HepG2 (cell line): ENCODE results near the gene CUL9. TPM values are rescaled to one million over a fixed set of nuclear protein-coding genes. Genes with fewer than 3 reads are reported as not detected.

Experiments used
- ATAC-seq: fragments of 200-7000 bp; cut with Tn5 transposase; 3 replicates; pipeline ENCODE4 v1.9.1; 2020; ENCODE audit warnings: mild to moderate bottlenecking, moderate library complexity
- BruUV-seq: library from RNA; stranded (reverse); fragments of 400-500 nt; replicated peaks from 2 replicates; lab custom pipeline; 2021; lab: Mats Ljungman, UMichigan
- CTCF ChIA-PET: fragments of 300-600 bp; formaldehyde crosslinking; extraction: SDS; loops from one replicate; lab custom pipeline; 2021; ENCODE audit warnings: low total read pairs, inconsistent platforms, low intra/inter-chr PET ratio; lab: Yijun Ruan, JAX
- POLR2A ChIA-PET: fragments of 350-600 bp; sonication (Branson Sonifier 250); formaldehyde crosslinking; loops from one replicate; lab custom pipeline; 2020; ENCODE audit warnings: antibody characterized with exemption, inconsistent platforms; lab: Yijun Ruan, JAX
- DNase-seq: peaks from one replicate; pipeline ENCODE4 v3.0.0-alpha.2; 2015; ENCODE audit warnings: low spot score
- FAIRE-seq: peaks from 3 replicates; lab custom pipeline; 2011; peaks lifted over from hg19 to GRCh38; lab: Jason Lieb, UNC
- H2AFZ ChIP-seq: one replicate; pipeline ENCODE4 v1.6.1; 2011; ENCODE audit warnings: low read length, inconsistent platforms
- H3K27ac ChIP-seq: fragments of 300-600 bp; 3 replicates; pipeline ENCODE4 v1.8.0; 2011; ENCODE audit warnings: mixed run types, mild to moderate bottlenecking, mixed read lengths, low read length, inconsistent platforms; ENCODE audit not compliant: insufficient read depth; ENCODE audit errors: extremely low read length
- H3K27me3 ChIP-seq, 2 experiments: fragments of 200-600 bp in 1 of 2; 2 replicates in 1 of 2; 3 replicates in 1 of 2; pipeline versions ENCODE4 v1.6.0 to v1.8.0; 2011; ENCODE audit warnings: low read length in 2 of 2, mild to moderate bottlenecking in 2 of 2, moderate library complexity in 2 of 2, inconsistent platforms in 1 of 2; ENCODE audit not compliant: insufficient read depth in 2 of 2, control insufficient read depth in 1 of 2
- H3K36me3 ChIP-seq, 2 experiments: fragments of 200-600 bp in 1 of 2; replicated peaks in 1 of 2; 2 replicates in 1 of 2; 3 replicates in 1 of 2; pipeline versions ENCODE4 v1.5.1 to v1.8.0; 2011; ENCODE audit warnings: low read length in 2 of 2, inconsistent platforms in 1 of 2; ENCODE audit not compliant: insufficient read depth in 2 of 2, control insufficient read depth in 1 of 2
- H3K4me1 ChIP-seq: 2 replicates; pipeline ENCODE4 v1.5.1; 2012; ENCODE audit warnings: low read length, inconsistent platforms; ENCODE audit not compliant: insufficient read depth
- H3K4me2 ChIP-seq: 2 replicates; pipeline ENCODE4 v1.6.0; 2011; ENCODE audit warnings: low read depth, low read length, inconsistent platforms
- H3K4me3 ChIP-seq, 3 experiments: fragments of 200-600 bp in 1 of 3; sonication (generic), shearing (Covaris generic) in 1 of 3; replicated peaks in 1 of 3; 2 replicates each; pipeline ENCODE4 v1.5.1; 2011 to 2016; ENCODE audit warnings: low read length in 3 of 3, inconsistent platforms in 2 of 3, low read depth in 2 of 3, mild to moderate bottlenecking in 2 of 3, control low read depth in 1 of 3, mixed read lengths in 1 of 3; ENCODE audit not compliant: insufficient read depth in 1 of 3
- H3K79me2 ChIP-seq: one replicate; pipeline ENCODE4 v1.6.1; 2011; ENCODE audit warnings: low read length, inconsistent platforms; ENCODE audit not compliant: insufficient read depth
- H3K9ac ChIP-seq: 2 replicates; pipeline ENCODE4 v1.6.0; 2011; ENCODE audit warnings: mild to moderate bottlenecking, low read depth, low read length, inconsistent platforms; ENCODE audit not compliant: insufficient read depth
- H3K9me3 ChIP-seq: 2 replicates; pipeline ENCODE4 v1.5.1; 2012; ENCODE audit warnings: mild to moderate bottlenecking, low read length
- H4K20me1 ChIP-seq: 2 replicates; pipeline ENCODE4 v1.6.0; 2011; ENCODE audit warnings: inconsistent platforms, mild to moderate bottlenecking, low read length, moderate library complexity; ENCODE audit not compliant: insufficient read depth
- MLLT10 ChIP-seq: sonication (generic); formaldehyde crosslinking; IDR thresholded peaks from 2 replicates; pipeline ENCODE4 v1.4.0; 2020; ENCODE audit warnings: missing genetic modification reagents
- ZFY ChIP-seq: sonication (generic); formaldehyde crosslinking; IDR thresholded peaks from 2 replicates; pipeline ENCODE4 v1.4.0; 2020; ENCODE audit warnings: missing genetic modification reagents
- ZNF674 ChIP-seq: sonication (generic); formaldehyde crosslinking; IDR thresholded peaks from 2 replicates; pipeline ENCODE4 v1.5.0; 2020; ENCODE audit warnings: low read depth, mild to moderate bottlenecking, missing genetic modification reagents
- WGBS: methylation state at CpG from one replicate; pipeline ENCODE4 v1.1.6; 2017; ENCODE audit warnings: low lambda C conversion rate; 5-methylcytosine and 5-hydroxymethylcytosine counted together
- in situ Hi-C: cut with HindIII; loops from 2 replicates; pipeline ENCODE4 v1.10.0; 2017; ENCODE audit warnings: low pct_unique_long_range_greater_than_20kb; ENCODE audit not compliant: extremely low pct_ligation_motif_present
- intact Hi-C: fragments of 100-400 bp; cut with micrococcal nuclease; formaldehyde crosslinking; loops from one replicate; pipeline ENCODE4 v1.10.0; 2022; ENCODE audit not compliant: unreplicated experiment
- polyA plus RNA-seq, 8 experiments: library from polyadenylated mRNA; depleted of rRNA in 3 of 8; stranded (reverse) in 7 of 8; unstranded in 1 of 8; fragments of >200 nt; fragmentation: Illumina TruSeq in 4 of 8; extraction: Trizol in 4 of 8; gene quantifications; 2 replicates each; pipeline versions ENCODE4 v1.2.1 to v1.2.3, GENCODE V29; 2011 to 2016; ENCODE audit warnings: low read depth in 4 of 8, missing spikeins in 1 of 8, mixed read lengths in 1 of 8; ENCODE audit not compliant: insufficient read depth in 1 of 8
- total RNA-seq, 5 experiments: library from RNA; depleted of rRNA; stranded (reverse); fragments of >200 nt; fragmentation: Illumina TruSeq; extraction: Trizol; gene quantifications; 2 replicates each; pipeline ENCODE4 v1.2.3, GENCODE V29; 2016; ENCODE audit warnings: low read depth in 1 of 5
- TF ChIP-seq, protein P1 (sequence below): sonication (generic); formaldehyde crosslinking; IDR thresholded peaks from 2 replicates; pipeline ENCODE4 v1.8.0; 2022; ENCODE audit warnings: missing genetic modification reagents, mild to moderate bottlenecking, borderline replicate concordance
- TF ChIP-seq, protein P2 (sequence below): sonication (generic); formaldehyde crosslinking; IDR thresholded peaks from 2 replicates; pipeline ENCODE4 v1.5.1; 2020; ENCODE audit warnings: mild to moderate bottlenecking, missing genetic modification reagents, moderate library complexity
- TF ChIP-seq, protein P3 (sequence below), 2 experiments: sonication (generic) in 1 of 2; formaldehyde crosslinking in 1 of 2; IDR thresholded peaks; 2 replicates each; pipeline versions ENCODE4 v1.4.0 to v1.6.1; 2016 to 2020; ENCODE audit warnings: borderline replicate concordance in 1 of 2, low read depth in 1 of 2, mild to moderate bottlenecking in 1 of 2, missing genetic modification reagents in 1 of 2
- TF ChIP-seq, protein P4 (sequence below): sonication (generic); formaldehyde crosslinking; IDR thresholded peaks from 2 replicates; pipeline ENCODE4 v1.4.0; 2020; ENCODE audit warnings: missing genetic modification reagents, borderline replicate concordance

The CUL9 gene
- total and polyA plus RNA-seq, 2 of the 13 experiments (the other 11 are each of a cell fraction or from before 2014, with no cell fraction given), result 11.4 to 13.7 TPM

DNA sequence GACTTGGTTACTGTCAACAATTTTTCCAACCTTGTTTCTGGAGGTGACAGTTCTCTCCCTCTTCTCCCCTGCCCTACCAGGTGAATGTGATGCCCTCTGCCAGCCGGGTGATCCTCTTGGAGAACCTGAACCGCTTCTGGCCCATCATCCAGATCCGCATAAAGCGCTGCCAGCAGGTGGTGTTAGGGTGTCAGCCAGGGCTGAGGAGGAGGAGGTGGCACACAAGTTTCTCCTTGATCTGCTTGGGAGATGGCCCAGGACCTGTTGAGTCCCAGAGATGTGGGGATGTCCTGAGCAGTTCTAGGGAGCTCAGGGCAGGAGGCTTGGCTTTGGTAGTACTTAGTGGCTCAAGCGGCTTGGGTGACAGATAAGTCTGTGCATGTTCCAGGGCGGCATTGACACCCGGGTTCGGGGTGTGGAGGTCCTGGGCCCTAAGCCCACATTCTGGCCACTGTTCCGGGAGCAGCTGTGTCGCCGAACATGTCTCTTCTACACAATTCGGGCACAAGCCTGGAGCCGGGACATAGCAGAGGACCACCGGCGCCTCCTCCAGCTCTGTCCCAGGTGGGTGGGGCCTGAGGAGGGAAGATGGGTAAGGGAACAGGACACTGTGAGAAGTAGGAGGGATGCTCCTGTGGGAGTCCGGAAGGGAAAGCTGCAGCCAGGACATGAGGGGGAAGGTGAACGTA, 21.2 kb downstream of the CUL9 start:
- no peaks in the 10 kb centered on the region for H3K9me3 ChIP-seq
- ChIA-PET CTCF (no interaction called here), POLR2A (no interaction called here)
- H4K20me1 ChIP-seq, result no peaks in the 10 kb centered on the region
- no peak overlapping the region for H3K27ac ChIP-seq
- H3K4me1 ChIP-seq, result 0 out of 2 replicates have a peak, but pooled peaks cover 5% of the 10 kb centered on the region
- DNase-seq (no peak), ATAC-seq (no peak), FAIRE-seq (no peak)
- no peak overlapping the region for H3K9ac ChIP-seq
- no TSS peak for BruUV-seq
- no peaks in the 10 kb centered on the region for H3K27me3 ChIP-seq
- no peak overlapping the region for H3K4me3 ChIP-seq
- H2AFZ ChIP-seq, result no peak overlapping the region
- whole genome bisulfite sequencing, result 92% methylated on average over 16 of the region's 17 CpGs
- in situ Hi-C loops (no loop called here), intact Hi-C loops (no loop called here)
- no peak overlapping the region for H3K4me2 ChIP-seq
- H3K79me2 ChIP-seq, result no peaks in the 10 kb centered on the region
- peaks cover 0 to 2% of the 10 kb centered on the region in 2 experiments; a peak in 2 of 5 replicates for H3K36me3 ChIP-seq
- no peak for TF ChIP-seq ZNF674 (CRISPR knock-in tag)
- TF ChIP-seq ZFY, result no peak
- TF ChIP-seq, protein P1, sequence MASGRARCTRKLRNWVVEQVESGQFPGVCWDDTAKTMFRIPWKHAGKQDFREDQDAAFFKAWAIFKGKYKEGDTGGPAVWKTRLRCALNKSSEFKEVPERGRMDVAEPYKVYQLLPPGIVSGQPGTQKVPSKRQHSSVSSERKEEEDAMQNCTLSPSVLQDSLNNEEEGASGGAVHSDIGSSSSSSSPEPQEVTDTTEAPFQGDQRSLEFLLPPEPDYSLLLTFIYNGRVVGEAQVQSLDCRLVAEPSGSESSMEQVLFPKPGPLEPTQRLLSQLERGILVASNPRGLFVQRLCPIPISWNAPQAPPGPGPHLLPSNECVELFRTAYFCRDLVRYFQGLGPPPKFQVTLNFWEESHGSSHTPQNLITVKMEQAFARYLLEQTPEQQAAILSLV (CRISPR knock-in tag), result no peak
- TF ChIP-seq MLLT10 (CRISPR knock-in tag), result no peak
- TF ChIP-seq, protein P2, sequence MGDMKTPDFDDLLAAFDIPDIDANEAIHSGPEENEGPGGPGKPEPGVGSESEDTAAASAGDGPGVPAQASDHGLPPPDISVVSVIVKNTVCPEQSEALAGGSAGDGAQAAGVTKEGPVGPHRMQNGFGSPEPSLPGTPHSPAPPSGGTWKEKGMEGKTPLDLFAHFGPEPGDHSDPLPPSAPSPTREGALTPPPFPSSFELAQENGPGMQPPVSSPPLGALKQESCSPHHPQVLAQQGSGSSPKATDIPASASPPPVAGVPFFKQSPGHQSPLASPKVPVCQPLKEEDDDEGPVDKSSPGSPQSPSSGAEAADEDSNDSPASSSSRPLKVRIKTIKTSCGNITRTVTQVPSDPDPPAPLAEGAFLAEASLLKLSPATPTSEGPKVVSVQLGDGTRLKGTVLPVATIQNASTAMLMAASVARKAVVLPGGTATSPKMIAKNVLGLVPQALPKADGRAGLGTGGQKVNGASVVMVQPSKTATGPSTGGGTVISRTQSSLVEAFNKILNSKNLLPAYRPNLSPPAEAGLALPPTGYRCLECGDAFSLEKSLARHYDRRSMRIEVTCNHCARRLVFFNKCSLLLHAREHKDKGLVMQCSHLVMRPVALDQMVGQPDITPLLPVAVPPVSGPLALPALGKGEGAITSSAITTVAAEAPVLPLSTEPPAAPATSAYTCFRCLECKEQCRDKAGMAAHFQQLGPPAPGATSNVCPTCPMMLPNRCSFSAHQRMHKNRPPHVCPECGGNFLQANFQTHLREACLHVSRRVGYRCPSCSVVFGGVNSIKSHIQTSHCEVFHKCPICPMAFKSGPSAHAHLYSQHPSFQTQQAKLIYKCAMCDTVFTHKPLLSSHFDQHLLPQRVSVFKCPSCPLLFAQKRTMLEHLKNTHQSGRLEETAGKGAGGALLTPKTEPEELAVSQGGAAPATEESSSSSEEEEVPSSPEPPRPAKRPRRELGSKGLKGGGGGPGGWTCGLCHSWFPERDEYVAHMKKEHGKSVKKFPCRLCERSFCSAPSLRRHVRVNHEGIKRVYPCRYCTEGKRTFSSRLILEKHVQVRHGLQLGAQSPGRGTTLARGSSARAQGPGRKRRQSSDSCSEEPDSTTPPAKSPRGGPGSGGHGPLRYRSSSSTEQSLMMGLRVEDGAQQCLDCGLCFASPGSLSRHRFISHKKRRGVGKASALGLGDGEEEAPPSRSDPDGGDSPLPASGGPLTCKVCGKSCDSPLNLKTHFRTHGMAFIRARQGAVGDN (CRISPR knock-in tag), result peak; percentile 23; the same call in 1 of the 2 replicates
- TF ChIP-seq, protein P3, sequence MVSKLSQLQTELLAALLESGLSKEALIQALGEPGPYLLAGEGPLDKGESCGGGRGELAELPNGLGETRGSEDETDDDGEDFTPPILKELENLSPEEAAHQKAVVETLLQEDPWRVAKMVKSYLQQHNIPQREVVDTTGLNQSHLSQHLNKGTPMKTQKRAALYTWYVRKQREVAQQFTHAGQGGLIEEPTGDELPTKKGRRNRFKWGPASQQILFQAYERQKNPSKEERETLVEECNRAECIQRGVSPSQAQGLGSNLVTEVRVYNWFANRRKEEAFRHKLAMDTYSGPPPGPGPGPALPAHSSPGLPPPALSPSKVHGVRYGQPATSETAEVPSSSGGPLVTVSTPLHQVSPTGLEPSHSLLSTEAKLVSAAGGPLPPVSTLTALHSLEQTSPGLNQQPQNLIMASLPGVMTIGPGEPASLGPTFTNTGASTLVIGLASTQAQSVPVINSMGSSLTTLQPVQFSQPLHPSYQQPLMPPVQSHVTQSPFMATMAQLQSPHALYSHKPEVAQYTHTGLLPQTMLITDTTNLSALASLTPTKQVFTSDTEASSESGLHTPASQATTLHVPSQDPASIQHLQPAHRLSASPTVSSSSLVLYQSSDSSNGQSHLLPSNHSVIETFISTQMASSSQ (IDR thresholded peaks at IDR 0.05; ENCODE audit: low read depth), result no peak
- TF ChIP-seq, protein P3 (CRISPR knock-in tag; IDR thresholded peaks at IDR 0.05; ENCODE audit: borderline replicate concordance), result no peak
- TF ChIP-seq, protein P4, sequence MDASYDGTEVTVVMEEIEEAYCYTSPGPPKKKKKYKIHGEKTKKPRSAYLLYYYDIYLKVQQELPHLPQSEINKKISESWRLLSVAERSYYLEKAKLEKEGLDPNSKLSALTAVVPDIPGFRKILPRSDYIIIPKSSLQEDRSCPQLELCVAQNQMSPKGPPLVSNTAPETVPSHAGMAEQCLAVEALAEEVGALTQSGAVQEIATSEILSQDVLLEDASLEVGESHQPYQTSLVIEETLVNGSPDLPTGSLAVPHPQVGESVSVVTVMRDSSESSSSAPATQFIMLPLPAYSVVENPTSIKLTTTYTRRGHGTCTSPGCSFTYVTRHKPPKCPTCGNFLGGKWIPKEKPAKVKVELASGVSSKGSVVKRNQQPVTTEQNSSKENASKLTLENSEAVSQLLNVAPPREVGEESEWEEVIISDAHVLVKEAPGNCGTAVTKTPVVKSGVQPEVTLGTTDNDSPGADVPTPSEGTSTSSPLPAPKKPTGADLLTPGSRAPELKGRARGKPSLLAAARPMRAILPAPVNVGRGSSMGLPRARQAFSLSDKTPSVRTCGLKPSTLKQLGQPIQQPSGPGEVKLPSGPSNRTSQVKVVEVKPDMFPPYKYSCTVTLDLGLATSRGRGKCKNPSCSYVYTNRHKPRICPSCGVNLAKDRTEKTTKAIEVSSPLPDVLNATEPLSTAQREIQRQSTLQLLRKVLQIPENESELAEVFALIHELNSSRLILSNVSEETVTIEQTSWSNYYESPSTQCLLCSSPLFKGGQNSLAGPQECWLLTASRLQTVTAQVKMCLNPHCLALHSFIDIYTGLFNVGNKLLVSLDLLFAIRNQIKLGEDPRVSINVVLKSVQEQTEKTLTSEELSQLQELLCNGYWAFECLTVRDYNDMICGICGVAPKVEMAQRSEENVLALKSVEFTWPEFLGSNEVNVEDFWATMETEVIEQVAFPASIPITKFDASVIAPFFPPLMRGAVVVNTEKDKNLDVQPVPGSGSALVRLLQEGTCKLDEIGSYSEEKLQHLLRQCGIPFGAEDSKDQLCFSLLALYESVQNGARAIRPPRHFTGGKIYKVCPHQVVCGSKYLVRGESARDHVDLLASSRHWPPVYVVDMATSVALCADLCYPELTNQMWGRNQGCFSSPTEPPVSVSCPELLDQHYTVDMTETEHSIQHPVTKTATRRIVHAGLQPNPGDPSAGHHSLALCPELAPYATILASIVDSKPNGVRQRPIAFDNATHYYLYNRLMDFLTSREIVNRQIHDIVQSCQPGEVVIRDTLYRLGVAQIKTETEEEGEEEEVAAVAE (CRISPR knock-in tag), result no peak
